Heart left ventricle (tissue), 16 donors: ENCODE data around the gene ZNF697. TPM values are rescaled to one million over a fixed set of nuclear protein-coding genes. Genes with fewer than 3 reads are reported as not detected.

Source experiments
- ATAC-seq, 4 donors: fragments of 200-7000 bp; cut with Tn5 transposase; one replicate each; pipeline ENCODE4 v1.9.1; 2020 to 2022; ENCODE audit warnings: moderate library complexity in 4 of 4, mild to moderate bottlenecking in 3 of 4, moderate number of reproducible peaks in 1 of 4
- DNase-seq, 5 donors: peaks; one replicate each; pipeline ENCODE4 v3.0.0-alpha.2; 2020
- H3K27ac ChIP-seq, 12 donors: fragments of 200-600 bp; sonication (generic) in 4 of 12; one replicate each; pipeline versions ENCODE4 v1.5.0 to v1.8.0; 2016 to 2022; ENCODE audit warnings: mild to moderate bottlenecking in 2 of 12
- H3K27me3 ChIP-seq, 9 donors: fragments of 200-600 bp; sonication (generic) in 2 of 9; one replicate each; pipeline versions ENCODE4 v1.5.1 to v1.8.0; 2016 to 2022; ENCODE audit warnings: mild to moderate bottlenecking in 3 of 9
- H3K36me3 ChIP-seq, 9 donors: fragments of 200-600 bp; sonication (generic) in 2 of 9; one replicate each; pipeline versions ENCODE4 v1.5.0 to v1.8.0; 2018 to 2022; ENCODE audit warnings: mild to moderate bottlenecking in 2 of 9
- H3K4me1 ChIP-seq, 12 donors: fragments of 200-600 bp; sonication (generic) in 4 of 12; one replicate each; pipeline versions ENCODE4 v1.5.0 to v1.8.0; 2016 to 2022; ENCODE audit warnings: mild to moderate bottlenecking in 3 of 12
- H3K4me3 ChIP-seq, 12 donors: fragments of 200-600 bp; sonication (generic) in 4 of 12; one replicate each; pipeline versions ENCODE4 v1.5.0 to v1.8.0; 2017 to 2022; ENCODE audit warnings: mild to moderate bottlenecking in 9 of 12, moderate library complexity in 4 of 12
- H3K9me3 ChIP-seq, 12 donors: fragments of 200-600 bp; sonication (generic) in 4 of 12; one replicate each; pipeline versions ENCODE4 v1.5.0 to v1.8.0; 2016 to 2022; ENCODE audit warnings: mild to moderate bottlenecking in 1 of 12
- CTCF ChIP-seq, 12 donors: fragments of 200-600 bp; sonication (generic) in 4 of 12; IDR thresholded peaks; one replicate each; pipeline versions ENCODE4 v1.5.0 to v1.8.0; 2018 to 2022; ENCODE audit warnings: antibody characterized with exemption in 12 of 12, mild to moderate bottlenecking in 5 of 12
- POLR2A ChIP-seq, 2 donors: fragments of 450-650 bp; IDR thresholded peaks; one replicate each; pipeline ENCODE4 v1.6.1; 2017; ENCODE audit warnings: antibody characterized with exemption in 2 of 2, mild to moderate bottlenecking in 2 of 2, moderate library complexity in 2 of 2
- WGBS, 4 donors: extraction: QIAGEN DNeasy Blood & Tissue Kit in 2 of 4; methylation state at CpG; one replicate each; pipeline versions ENCODE4 v1.1.5 to v1.1.7; 2013 to 2018; 5-methylcytosine and 5-hydroxymethylcytosine counted together
- intact Hi-C, 10 donors: fragments of 100-400 bp; cut with DNase I; formaldehyde crosslinking; loops; one replicate each; pipeline versions ENCODE4 v1.11.1 to v1.14.2; 2022
- polyA plus RNA-seq, 2 donors: library from polyadenylated mRNA; stranded (reverse); fragments of 200-250 nt; gene quantifications; one replicate each; pipeline ENCODE4 v1.2.3, GENCODE V29; 2013
- total RNA-seq, 9 donors: library from RNA; depleted of rRNA in 2 of 9; stranded (reverse); fragments of >200 nt in 2 of 9; fragmentation: NEBNext Ultra II Directional in 3 of 9; extraction: Animal tissue kit (Norgen Biotek cat#: 25700) in 3 of 9; gene quantifications; one replicate each; pipeline versions ENCODE4 v1.1.0 to v1.2.4, GENCODE V29; 2016 to 2023
- donor health status: ischemic (EF 13 %, LVEDD 7.1; RV severe dilation, severe dysfunction).
- donor health status: healthy with polysubstance abuse.
- donor health status: DM: no; HTN: yes; CAD: no.
- donor health status: DM: no; HTN: no; CAD: no.
- donor health status: ischemic (EF 25% LVEDD 6.9; RV normal size, moderate dysfunction).
- donor health status: ischemic (EF 25% LVEDD 5.7; RV mildly dilated, moderate dysfunction).
- donor health status: healthy.
- donor health status: DM: yes; HTN: yes; CAD: no.
- donor health status: ischemic (EF 35%, LVEDD 5.7; RV mildly dilated, moderate dysfunction).
- donor health status: nonischemic (EF 11% LVEDD 7.7; RV severe dilation, severe dysfunction).
- donor health status: DM: yes; HTN: yes; CAD: no.
- donor health status: PGD.
- donor health status: ischemic (EF 29% LVEDD 5.4; RV normal size, mild dysfunction).
- donor health status: nonischemic (EF 23%, LVEDD 6.1; RV moderate dilation, normal function).

Gene ZNF697
- total and polyA plus RNA-seq, 11 donors: 2.8 to 14.0 (median 10.1) TPM

GRCh38 chr1:119648620-119649004 is 546 bp upstream of the ZNF697 start:
- H3K9me3 ChIP-seq: no peaks in the 10 kb centered on the region
- DNase-seq (no peak), ATAC-seq (no peak)
- H3K36me3 ChIP-seq: no peaks in the 10 kb centered on the region
- H3K27me3 ChIP-seq: peaks cover 0 to 7% (median 0%) of the 10 kb centered on the region in 9 donors
- intact Hi-C loops: loop anchor here in 4 of 10 donors (1.0 to 2.0 kb wide), 3 partner anchors 16 to 18 kb away; no protein-coding TSS in a partner anchor
- H3K4me3 ChIP-seq: peak overlapping the region; percentile 58 to 99 (median 94)
- peaks cover 0 to 37% (median 14%) of the 10 kb centered on the region in 12 donors for H3K4me1 ChIP-seq
- TF ChIP-seq POLR2A (IDR thresholded peaks at IDR 0.05): no peak
- no peak for TF ChIP-seq CTCF (IDR thresholded peaks at IDR 0.05)
- H3K27ac ChIP-seq: peak overlapping the region; percentile 78 to 97 (median 91)
- 17 to 18% (median 17%) methylated on average over 10 of the region's 10 CpGs for WGBS, 4 donors

- ATAC-seq: peak in 3 of 4 donors; percentile 2 to 23 (median 21)
- peak in 3 of 5 donors; percentile 26 to 38 (median 36) for DNase-seq
- Histone ChIP-seq H3K36me3 (no peaks in the 10 kb centered on the region), H3K4me3 (peak overlapping the region; percentile 58 to 99 (median 94)), H3K4me1 (peaks cover 0 to 41% (median 14%) of the 10 kb centered on the region in 12 donors), H3K27ac (peak overlapping the region in 11 of 12 donors; percentile 78 to 97 (median 91)), H3K9me3 (no peaks in the 10 kb centered on the region), H3K27me3 (peaks cover 0 to 7% (median 0%) of the 10 kb centered on the region in 9 donors)
- TF ChIP-seq POLR2A (IDR thresholded peaks at IDR 0.05) (no peak), CTCF (IDR thresholded peaks at IDR 0.05) (peak in 1 of 12 donors; percentile 7)
- intact Hi-C loops: loop anchor here in 2 of 10 donors (2.0 kb wide), 2 partner anchors 14 to 20 kb away; no protein-coding TSS in a partner anchor
- 2 to 3% (median 2%) methylated on average over 17 to 18 of the region's 18 CpGs for WGBS, 4 donors
These were observed 785 bp downstream of the ZNF697 start for GRCh38 chr1:119647228-119647733.

GRCh38 chr1:119646521-119647227 is 1.4 kb downstream of the ZNF697 start:
- Histone ChIP-seq H3K36me3 (no peaks in the 10 kb centered on the region), H3K4me1 (peaks cover 0 to 41% (median 14%) of the 10 kb centered on the region in 12 donors), H3K27me3 (peaks cover 0 to 7% (median 0%) of the 10 kb centered on the region in 9 donors), H3K27ac (peak overlapping the region in 9 of 12 donors; percentile 78 to 97 (median 91)), H3K9me3 (no peaks in the 10 kb centered on the region), H3K4me3 (peak overlapping the region; percentile 58 to 99 (median 94))
- no peak for DNase-seq
- no peak for TF ChIP-seq POLR2A (IDR thresholded peaks at IDR 0.05)
- TF ChIP-seq CTCF (IDR thresholded peaks at IDR 0.05): no peak
- intact Hi-C loops: loop anchor here in 2 of 10 donors (2.0 kb wide), 2 partner anchors 14 to 20 kb away; no protein-coding TSS in a partner anchor
- ATAC-seq: peak in 1 of 4 donors; percentile 1
- WGBS, 4 donors: 29 to 34% (median 31%) methylated on average over 15 of the region's 15 CpGs

- ATAC-seq (no peak), DNase-seq (no peak)
- Histone ChIP-seq H3K27ac (no peak overlapping the region), H3K4me1 (peaks cover 0 to 65% (median 31%) of the 10 kb centered on the region in 12 donors), H3K9me3 (no peaks in the 10 kb centered on the region), H3K4me3 (no peak overlapping the region), H3K36me3 (no peaks in the 10 kb centered on the region), H3K27me3 (no peaks in the 10 kb centered on the region)
- 75 to 82% (median 78%) methylated on average over 1 of the region's 1 CpG for WGBS, 4 donors
- intact Hi-C loops: no loop called here
- TF ChIP-seq CTCF (IDR thresholded peaks at IDR 0.05) (no peak), POLR2A (IDR thresholded peaks at IDR 0.05) (no peak)
These were observed 9.0 kb downstream of the ZNF697 start for GRCh38 chr1:119639109-119639508.
